Astrocyte (in vitro differentiated cells and primary cell): ENCODE results near the gene TSHZ1.

ENCODE experiments used
- EZH2 ChIP-seq: IDR thresholded peaks from 2 replicates; pipeline ENCODE4 v1.6.1; 2012; ENCODE audit warnings: mild to moderate bottlenecking, low read length, inconsistent platforms; ENCODE audit not compliant: insufficient read depth
- TF ChIP-seq, protein P1 (sequence below): IDR thresholded peaks from 2 replicates; pipeline ENCODE4 v1.5.1; 2011; ENCODE audit warnings: low read depth, mild to moderate bottlenecking, inconsistent platforms, low read length, moderate library complexity; ENCODE audit not compliant: insufficient read depth

- TF ChIP-seq, protein P1, sequence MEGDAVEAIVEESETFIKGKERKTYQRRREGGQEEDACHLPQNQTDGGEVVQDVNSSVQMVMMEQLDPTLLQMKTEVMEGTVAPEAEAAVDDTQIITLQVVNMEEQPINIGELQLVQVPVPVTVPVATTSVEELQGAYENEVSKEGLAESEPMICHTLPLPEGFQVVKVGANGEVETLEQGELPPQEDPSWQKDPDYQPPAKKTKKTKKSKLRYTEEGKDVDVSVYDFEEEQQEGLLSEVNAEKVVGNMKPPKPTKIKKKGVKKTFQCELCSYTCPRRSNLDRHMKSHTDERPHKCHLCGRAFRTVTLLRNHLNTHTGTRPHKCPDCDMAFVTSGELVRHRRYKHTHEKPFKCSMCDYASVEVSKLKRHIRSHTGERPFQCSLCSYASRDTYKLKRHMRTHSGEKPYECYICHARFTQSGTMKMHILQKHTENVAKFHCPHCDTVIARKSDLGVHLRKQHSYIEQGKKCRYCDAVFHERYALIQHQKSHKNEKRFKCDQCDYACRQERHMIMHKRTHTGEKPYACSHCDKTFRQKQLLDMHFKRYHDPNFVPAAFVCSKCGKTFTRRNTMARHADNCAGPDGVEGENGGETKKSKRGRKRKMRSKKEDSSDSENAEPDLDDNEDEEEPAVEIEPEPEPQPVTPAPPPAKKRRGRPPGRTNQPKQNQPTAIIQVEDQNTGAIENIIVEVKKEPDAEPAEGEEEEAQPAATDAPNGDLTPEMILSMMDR: no peak
- no peak for TF ChIP-seq EZH2
These were observed 27.1 kb upstream of the TSHZ1 start for GRCh38 chr18:75183524-75183923.
